OCI-LY1 (cell line): Measurements from ENCODE around the gene ZNF318.

Experiments used
- CTCF ChIP-seq: fragments of 200-600 bp; sonication (generic), shearing (Covaris generic); IDR thresholded peaks from 2 replicates; pipeline ENCODE4 v1.5.1; 2017; ENCODE audit warnings: mild to moderate bottlenecking, antibody characterized with exemption, low read length, moderate library complexity, mixed read lengths
- EZH2 ChIP-seq: fragments of 200-600 bp; sonication (generic), shearing (Covaris generic); IDR thresholded peaks from 2 replicates; pipeline ENCODE4 v1.8.0; 2017; ENCODE audit warnings: borderline replicate concordance, mixed run types, mild to moderate bottlenecking, antibody characterized with exemption, low read length, moderate library complexity, mixed read lengths

DNA sequence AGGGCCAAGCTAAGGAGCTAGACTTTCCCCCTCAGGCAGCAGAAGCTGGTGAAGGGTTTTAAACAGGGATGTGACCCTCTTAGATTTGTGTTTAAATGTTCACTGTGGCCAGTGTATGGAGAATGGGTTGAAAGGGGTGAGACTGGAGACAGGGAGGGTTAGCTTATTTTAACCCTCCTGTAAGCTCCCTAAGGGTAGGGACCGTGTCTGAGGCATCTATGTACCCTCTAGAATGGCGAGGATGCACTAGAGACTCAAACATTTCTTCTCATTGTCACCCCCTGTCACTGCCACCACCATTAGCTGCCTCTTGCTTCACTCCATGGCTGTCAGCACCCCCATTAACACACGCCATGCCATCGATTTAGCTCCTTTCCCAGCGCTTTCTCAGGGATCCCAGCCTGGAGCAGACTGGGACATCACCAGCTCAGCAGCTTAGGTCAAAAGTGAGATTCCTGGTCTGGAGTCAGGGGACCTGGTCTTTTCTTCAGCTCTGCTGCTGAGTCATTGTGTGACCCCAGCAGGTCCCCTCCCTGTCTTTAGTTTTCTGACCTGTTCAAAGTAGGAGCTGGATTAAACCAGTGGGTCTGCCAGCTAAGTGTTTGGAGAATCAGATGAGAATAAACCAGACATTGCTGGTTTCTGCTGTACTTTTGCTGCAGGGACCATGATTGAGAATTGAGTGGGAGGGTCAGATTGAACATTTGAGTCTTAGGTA lies 72.5 kb downstream of the ZNF318 start:
- TF ChIP-seq CTCF (no peak), EZH2 (no peak)
